HEK293T (cell line): ENCODE measurements around the gene CUX1.

Experiments
- BHLHE40 ChIP-seq: fragments of 450-650 bp; IDR thresholded peaks from 2 replicates; pipeline ENCODE4 v1.6.1; 2016; ENCODE audit warnings: mild to moderate bottlenecking, moderate library complexity, borderline replicate concordance
- ELF4 ChIP-seq: fragments of 450-650 bp; IDR thresholded peaks from 2 replicates; pipeline ENCODE4 v1.6.1; 2017; ENCODE audit warnings: antibody characterized with exemption
- FOXA1 ChIP-seq: fragments of 450-650 bp; IDR thresholded peaks from 2 replicates; pipeline ENCODE4 v1.6.1; 2016; ENCODE audit warnings: mild to moderate bottlenecking
- FOXM1 ChIP-seq: fragments of 450-650 bp; IDR thresholded peaks from 2 replicates; pipeline ENCODE4 v1.6.1; 2017; ENCODE audit warnings: mild to moderate bottlenecking, borderline replicate concordance
- NFRKB ChIP-seq: fragments of 450-650 bp; IDR thresholded peaks from 2 replicates; pipeline ENCODE4 v1.6.1; 2016; ENCODE audit warnings: mild to moderate bottlenecking, moderate library complexity
- SUZ12 ChIP-seq: fragments of 450-650 bp; IDR thresholded peaks from 2 replicates; pipeline ENCODE4 v1.6.1; 2016; ENCODE audit warnings: mild to moderate bottlenecking

DNA sequence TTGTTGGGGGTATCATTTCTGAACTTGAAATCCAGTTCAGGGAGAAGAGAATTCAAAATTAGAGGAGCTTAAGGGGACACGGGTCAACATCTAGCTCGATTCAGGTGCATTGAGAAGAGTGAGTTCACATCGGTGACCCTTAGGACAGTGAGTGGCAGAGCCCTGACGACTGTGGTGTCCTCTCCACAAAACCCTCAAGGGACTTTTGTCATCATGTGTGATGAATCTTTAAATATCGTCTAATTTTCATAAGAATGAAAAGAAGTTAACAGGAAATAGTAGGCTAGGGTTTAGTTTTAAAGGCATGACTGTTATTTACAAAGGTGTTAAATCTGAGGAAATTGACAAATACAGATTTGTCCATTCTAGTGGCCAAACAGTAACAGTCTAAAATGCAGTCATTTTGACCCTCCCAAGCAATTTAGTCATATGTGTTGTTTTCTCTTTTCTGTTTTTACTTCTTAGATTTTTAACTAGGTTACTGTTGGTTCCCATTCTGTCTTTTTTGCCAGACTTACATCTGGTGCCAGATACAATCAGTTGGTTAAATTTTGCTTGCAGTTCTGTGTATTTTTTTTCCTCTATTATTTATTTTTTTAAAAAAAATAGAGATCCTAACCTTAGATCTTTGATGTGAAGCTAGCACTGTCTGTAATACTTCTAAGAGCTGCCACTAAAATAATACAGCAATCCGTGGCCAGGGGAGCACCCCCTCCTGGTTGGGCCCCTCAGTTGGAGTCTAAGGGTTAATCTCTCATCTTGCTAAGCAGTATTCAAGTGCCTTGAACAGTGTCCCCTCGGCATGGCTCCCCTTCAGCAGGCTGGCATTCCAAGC lies 434.3 kb downstream of the CUX1 start:
- no peak for TF ChIP-seq ELF4
- TF ChIP-seq BHLHE40, result no peak
- TF ChIP-seq SUZ12, result no peak
- no peak for TF ChIP-seq FOXA1
- no peak for TF ChIP-seq NFRKB
- no peak for TF ChIP-seq FOXM1
